GM23338 (cell line): ENCODE measurements around the gene AP3D1. TPM values are rescaled to one million over a fixed set of nuclear protein-coding genes. Genes with fewer than 3 reads are reported as not detected.
A peak's percentile ranks its signal among the peaks of the same experiment; 100 is the strongest.

ENCODE experiments used
- ATAC-seq: fragments of 200-7000 bp; cut with Tn5 transposase; 3 replicates; pipeline ENCODE4 v1.9.1; 2020
- DNase-seq: peaks from one replicate; pipeline ENCODE4 v3.0.0-alpha.2; 2015; ENCODE audit warnings: low spot score
- H2AFZ ChIP-seq: fragments of 200-600 bp; sonication (generic); 2 replicates; pipeline ENCODE4 v1.8.0; 2016; ENCODE audit warnings: antibody characterized with exemption, mild to moderate bottlenecking, moderate library complexity
- H3F3A ChIP-seq: fragments of 200-600 bp; sonication (generic); replicated peaks from 2 replicates; pipeline ENCODE4 v1.8.0; 2017; ENCODE audit warnings: antibody characterized with exemption, mixed run types, low read depth
- H3K27ac ChIP-seq: fragments of 200-600 bp; sonication (generic); 2 replicates; pipeline ENCODE4 v1.6.1; 2016; ENCODE audit warnings: low read depth
- H3K27me3 ChIP-seq: fragments of 200-600 bp; sonication (generic); 2 replicates; pipeline ENCODE4 v1.8.0; 2016; ENCODE audit warnings: mild to moderate bottlenecking, mixed run types, moderate library complexity; ENCODE audit not compliant: insufficient read depth
- H3K36me3 ChIP-seq: fragments of 200-600 bp; sonication (generic); 2 replicates; pipeline ENCODE4 v1.8.0; 2016; ENCODE audit warnings: mild to moderate bottlenecking; ENCODE audit not compliant: insufficient read depth
- H3K4me1 ChIP-seq: fragments of 200-600 bp; sonication (generic); 2 replicates; pipeline ENCODE4 v1.8.0; 2016; ENCODE audit warnings: mild to moderate bottlenecking, moderate library complexity; ENCODE audit not compliant: insufficient read depth
- H3K4me2 ChIP-seq: fragments of 200-600 bp; sonication (generic); 2 replicates; pipeline ENCODE4 v1.7.1; 2017; ENCODE audit warnings: mixed run types
- H3K4me3 ChIP-seq: fragments of 200-600 bp; sonication (generic); 2 replicates; pipeline ENCODE4 v1.6.1; 2016; ENCODE audit warnings: mixed run types
- H3K79me2 ChIP-seq: fragments of 200-600 bp; sonication (generic); replicated peaks from 2 replicates; pipeline ENCODE4 v1.8.0; 2017; ENCODE audit warnings: mild to moderate bottlenecking; ENCODE audit not compliant: insufficient read depth
- H3K9me2 ChIP-seq: fragments of 200-600 bp; sonication (generic); 2 replicates; pipeline ENCODE4 v1.8.0; 2017; ENCODE audit not compliant: insufficient read depth
- H4K20me1 ChIP-seq: fragments of 200-600 bp; sonication (generic); replicated peaks from 2 replicates; pipeline ENCODE4 v1.8.0; 2017; ENCODE audit warnings: mild to moderate bottlenecking; ENCODE audit not compliant: insufficient read depth
- H3K27ac Mint-ChIP-seq: 2 replicates; pipeline ENCODE4 v1.8.0; 2020; ENCODE audit warnings: inconsistent platforms, mild to moderate bottlenecking, moderate library complexity, mixed read lengths
- H3K27me3 Mint-ChIP-seq: 3 replicates; pipeline ENCODE4 v1.8.0; 2022; ENCODE audit warnings: low read depth, mild to moderate bottlenecking, moderate library complexity, mixed read lengths, inconsistent platforms; ENCODE audit not compliant: insufficient read depth, poor library complexity
- H3K36me3 Mint-ChIP-seq: 3 replicates; pipeline ENCODE4 v1.8.0; 2021; ENCODE audit warnings: low read depth, mild to moderate bottlenecking, inconsistent platforms, moderate library complexity, mixed read lengths
- H3K4me1 Mint-ChIP-seq: 3 replicates; pipeline ENCODE4 v1.8.0; 2020; ENCODE audit warnings: mild to moderate bottlenecking, inconsistent platforms, mixed read lengths
- H3K4me3 Mint-ChIP-seq: 3 replicates; pipeline ENCODE4 v1.8.0; 2021; ENCODE audit warnings: moderate library complexity, mild to moderate bottlenecking, inconsistent platforms, mixed read lengths
- H3K9me3 Mint-ChIP-seq: 3 replicates; pipeline ENCODE4 v1.8.0; 2020; ENCODE audit warnings: moderate library complexity, mild to moderate bottlenecking, inconsistent platforms, mixed read lengths
- CREB1 ChIP-seq: fragments of 250-450 bp; sonication (Bioruptor Pico); IDR thresholded peaks from 2 replicates; pipeline ENCODE4 v1.5.0; 2020; ENCODE audit warnings: low read depth, mild to moderate bottlenecking, moderate library complexity
- EZH2 ChIP-seq: fragments of 200-600 bp; sonication (generic); IDR thresholded peaks from one replicate; pipeline ENCODE4 v1.8.0; 2017; ENCODE audit warnings: antibody characterized with exemption, mild to moderate bottlenecking, low read depth; ENCODE audit not compliant: unreplicated experiment
- EZH2phosphoT487 ChIP-seq: fragments of 200-600 bp; sonication (generic); IDR thresholded peaks from one replicate; pipeline ENCODE4 v1.8.1; 2018; ENCODE audit warnings: antibody characterized with exemption; ENCODE audit not compliant: unreplicated experiment
- POLR2AphosphoS5 ChIP-seq: IDR thresholded peaks from 2 replicates; pipeline ENCODE4 v1.6.1; 2016; ENCODE audit warnings: antibody characterized with exemption, low read depth
- STAT1 ChIP-seq: IDR thresholded peaks from one replicate; pipeline ENCODE4 v1.6.1; 2016; ENCODE audit warnings: antibody characterized with exemption; ENCODE audit not compliant: unreplicated experiment
- ZNF114 ChIP-seq: fragments of 250-450 bp; sonication (Bioruptor Pico); IDR thresholded peaks from 2 replicates; pipeline ENCODE4 v1.5.0; 2020; ENCODE audit warnings: mild to moderate bottlenecking, moderate library complexity
- ZNF331 ChIP-seq: fragments of 250-450 bp; sonication (Bioruptor Pico); IDR thresholded peaks from 2 replicates; pipeline ENCODE4 v1.5.0; 2020; ENCODE audit warnings: low read depth, mild to moderate bottlenecking, moderate library complexity
- ZNF462 ChIP-seq: fragments of 250-450 bp; sonication (Bioruptor Pico); IDR thresholded peaks from 2 replicates; pipeline ENCODE4 v1.5.0; 2020; ENCODE audit warnings: mild to moderate bottlenecking, moderate library complexity
- polyA plus RNA-seq: library from polyadenylated mRNA; unstranded; fragments of >200 nt; fragmentation: Nextera tagmentation; extraction: Ambion mirVana; gene quantifications from 2 replicates; pipeline ENCODE4 v1.2.1, GENCODE V29; 2016
- total RNA-seq: library from RNA; depleted of rRNA; stranded (reverse); fragments of >200 nt; shearing (Covaris generic); gene quantifications from 2 replicates; pipeline ENCODE4 v1.2.3, GENCODE V29; 2014
- TF ChIP-seq, protein P1 (sequence below): IDR thresholded peaks from 2 replicates; pipeline ENCODE4 v1.6.1; 2016; ENCODE audit warnings: antibody characterized with exemption

Gene AP3D1
- total and polyA plus RNA-seq, 2 experiments from 2014 or later = 101 to 236 TPM

DNA sequence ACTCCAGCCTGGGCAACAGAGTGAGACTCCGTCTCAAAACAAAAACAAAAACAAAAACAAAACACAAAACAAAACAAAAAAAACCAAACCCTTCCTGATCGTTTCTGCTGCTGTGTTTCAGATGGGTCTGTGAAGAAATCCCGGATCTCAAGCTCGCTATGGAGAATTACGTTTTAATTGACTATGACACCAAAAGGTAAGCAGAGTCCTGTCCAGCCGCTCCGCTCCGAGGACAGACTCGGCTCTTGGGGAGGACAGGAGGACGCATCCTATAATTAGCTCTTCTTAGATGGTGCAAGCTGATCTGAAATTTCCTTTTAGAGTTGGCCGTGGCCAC is 34.3 kb upstream of the AP3D1 start:
- peaks cover 2% of the 10 kb centered on the region; the same call in 1 of the 3 replicates for H3K4me1 Mint-ChIP-seq
- Histone ChIP-seq H3K4me3 (no peak overlapping the region), H3K36me3 (no peaks in the 10 kb centered on the region), H3K79me2 (peaks cover 43% of the 10 kb centered on the region), H2AFZ (no peak overlapping the region), H3K9me2 (no peaks in the 10 kb centered on the region), H3K4me1 (no peaks in the 10 kb centered on the region), H4K20me1 (peaks cover 16% of the 10 kb centered on the region; the same call in 1 of the 2 replicates), H3K4me2 (no peak overlapping the region), H3K27ac (peak overlapping the region; percentile 66; the same call in 1 of the 2 replicates), H3K27me3 (no peaks in the 10 kb centered on the region), H3F3A (0 out of 2 replicates have a peak, but pooled peaks cover 4% of the 10 kb centered on the region)
- H3K4me3 Mint-ChIP-seq = no peak overlapping the region
- DNase-seq (no peak), ATAC-seq (no peak)
- H3K27ac Mint-ChIP-seq = no peak overlapping the region
- peaks cover 33% of the 10 kb centered on the region for H3K36me3 Mint-ChIP-seq
- H3K9me3 Mint-ChIP-seq = no peaks in the 10 kb centered on the region
- peaks cover 11% of the 10 kb centered on the region for H3K27me3 Mint-ChIP-seq
- TF ChIP-seq ZNF331 = no peak

- no peak for DNase-seq
- Histone ChIP-seq H3K36me3 (no peaks in the 10 kb centered on the region), H3K27ac (0 out of 2 replicates have a peak overlapping the region, but pooled peaks have one; percentile 63), H3K4me2 (no peak overlapping the region), H4K20me1 (peaks cover 19% of the 10 kb centered on the region), H3F3A (0 out of 2 replicates have a peak, but pooled peaks cover 4% of the 10 kb centered on the region), H3K79me2 (peaks cover 52% of the 10 kb centered on the region), H3K27me3 (no peaks in the 10 kb centered on the region), H2AFZ (no peak overlapping the region), H3K4me3 (no peak overlapping the region), H3K4me1 (no peaks in the 10 kb centered on the region), H3K9me2 (no peaks in the 10 kb centered on the region)
- Mint-ChIP-seq H3K9me3 (no peaks in the 10 kb centered on the region), H3K27ac (no peak overlapping the region; the same call in 1 of the 2 replicates), H3K4me1 (peaks cover 2% of the 10 kb centered on the region; the same call in 1 of the 3 replicates), H3K27me3 (peaks cover 9% of the 10 kb centered on the region), H3K36me3 (peaks cover 33% of the 10 kb centered on the region), H3K4me3 (no peak overlapping the region)
- peak; percentile 15; the same call in 1 of the 3 replicates for ATAC-seq
- TF ChIP-seq ZNF114 (CRISPR knock-in tag) (no peak), STAT1 (no peak), POLR2AphosphoS5 (no peak), EZH2 (no peak)
- TF ChIP-seq, protein P1, sequence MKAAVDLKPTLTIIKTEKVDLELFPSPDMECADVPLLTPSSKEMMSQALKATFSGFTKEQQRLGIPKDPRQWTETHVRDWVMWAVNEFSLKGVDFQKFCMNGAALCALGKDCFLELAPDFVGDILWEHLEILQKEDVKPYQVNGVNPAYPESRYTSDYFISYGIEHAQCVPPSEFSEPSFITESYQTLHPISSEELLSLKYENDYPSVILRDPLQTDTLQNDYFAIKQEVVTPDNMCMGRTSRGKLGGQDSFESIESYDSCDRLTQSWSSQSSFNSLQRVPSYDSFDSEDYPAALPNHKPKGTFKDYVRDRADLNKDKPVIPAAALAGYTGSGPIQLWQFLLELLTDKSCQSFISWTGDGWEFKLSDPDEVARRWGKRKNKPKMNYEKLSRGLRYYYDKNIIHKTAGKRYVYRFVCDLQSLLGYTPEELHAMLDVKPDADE = no peak
Measured at GRCh38 chr19:2184422-2184975, 33.1 kb upstream of the AP3D1 start.

DNA sequence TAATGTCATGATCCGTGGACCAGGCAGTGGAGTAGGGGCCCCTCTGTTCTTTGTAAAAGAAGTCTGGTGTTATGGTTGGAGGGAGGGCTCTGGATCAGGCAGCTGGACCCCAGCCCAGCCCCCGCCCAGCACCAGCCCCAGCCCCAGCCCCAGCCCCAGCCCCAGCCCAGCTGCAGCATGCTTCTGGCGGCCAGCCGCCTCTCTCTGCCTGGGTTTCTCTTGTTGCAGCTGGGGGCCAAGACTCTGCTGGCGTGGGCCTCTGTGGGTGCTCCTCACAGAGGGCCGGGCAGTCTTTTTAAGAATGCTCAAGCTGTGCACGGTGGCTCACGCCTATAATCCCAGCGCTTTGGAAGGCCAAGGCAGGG is 30.2 kb upstream of the AP3D1 start:
- no peaks in the 10 kb centered on the region; the same call in 2 of the 3 replicates for H3K4me1 Mint-ChIP-seq
- peaks cover 23% of the 10 kb centered on the region for H3K36me3 Mint-ChIP-seq
- DNase-seq (no peak), ATAC-seq (no peak)
- Histone ChIP-seq H3K9me2 (no peaks in the 10 kb centered on the region), H3K27ac (no peak overlapping the region), H3K27me3 (no peaks in the 10 kb centered on the region), H4K20me1 (peaks cover 23% of the 10 kb centered on the region), H3F3A (0 out of 2 replicates have a peak, but pooled peaks cover 4% of the 10 kb centered on the region), H3K36me3 (no peaks in the 10 kb centered on the region), H3K4me2 (no peak overlapping the region), H2AFZ (no peak overlapping the region), H3K4me3 (no peak overlapping the region), H3K4me1 (no peaks in the 10 kb centered on the region), H3K79me2 (peaks cover 81% of the 10 kb centered on the region)
- H3K27me3 Mint-ChIP-seq = peaks cover 10% of the 10 kb centered on the region
- H3K27ac Mint-ChIP-seq = no peak overlapping the region
- no peak overlapping the region for H3K4me3 Mint-ChIP-seq
- H3K9me3 Mint-ChIP-seq = no peaks in the 10 kb centered on the region
- no peak for TF ChIP-seq CREB1 (CRISPR knock-in tag)
- no peak for TF ChIP-seq EZH2
- TF ChIP-seq EZH2phosphoT487 = no peak
- no peak for TF ChIP-seq ZNF462
- TF ChIP-seq STAT1 = no peak
